ENCODE results near the gene USP44. TPM values are rescaled to one million over a fixed set of nuclear protein-coding genes. Genes with fewer than 3 reads are reported as not detected.
"Not testable (repeated sequence)": the region's sequence is repeated elsewhere in the genome, so short reads cannot be mapped to it uniquely, and the experiment has no call there.

USP44 gene
- not detected in 2 replicates for total RNA-seq (2014; rRNA removed; shearing (Covaris generic))

GRCh38 chr12:95551305-95551704 lies at the start of gene USP44:
TSS of gene USP44 (minus strand) at chr12:95551476. CDS start at chr12:95534256, 17,220 bp downstream.
- no peak for DNase-seq (ENCODE audit: low spot score)

GRCh38 chr12:95600567-95600966 lies 49.3 kb upstream of the USP44 start:
- DNase-seq (ENCODE audit: low spot score): no peak

GRCh38 chr12:95599880-95600279 lies 48.6 kb upstream of the USP44 start:
- no peak for DNase-seq (ENCODE audit: low spot score)

- no peak for DNase-seq (ENCODE audit: low spot score)
These were observed 42.9 kb upstream of the USP44 start for GRCh38 chr12:95594136-95594535.

GRCh38 chr12:95593266-95593871 lies 42.1 kb upstream of the USP44 start:
- DNase-seq (ENCODE audit: low spot score): no peak

- DNase-seq (ENCODE audit: low spot score): no peak
These were observed 40.5 kb upstream of the USP44 start for GRCh38 chr12:95591731-95592130.

GRCh38 chr12:95590775-95591174 lies 39.5 kb upstream of the USP44 start:
- no peak for DNase-seq (ENCODE audit: low spot score)

- no peak for DNase-seq (ENCODE audit: low spot score)
These were observed 32.7 kb upstream of the USP44 start for GRCh38 chr12:95583933-95584332.

GRCh38 chr12:95582230-95583058 lies 31.2 kb upstream of the USP44 start:
- peak; percentile 39 for DNase-seq (ENCODE audit: low spot score)

- no peak for DNase-seq (ENCODE audit: low spot score)
These were observed 26.5 kb upstream of the USP44 start for GRCh38 chr12:95577820-95578219.

GRCh38 chr12:95574799-95575452 lies 23.6 kb upstream of the USP44 start:
- peak; percentile 41 for DNase-seq (ENCODE audit: low spot score)

- DNase-seq (ENCODE audit: low spot score): no peak
These were observed 22.8 kb upstream of the USP44 start for GRCh38 chr12:95573951-95574576.

GRCh38 chr12:95571369-95571768 lies 20.1 kb upstream of the USP44 start:
- no peak for DNase-seq (ENCODE audit: low spot score)

GRCh38 chr12:95568045-95568444 lies 16.8 kb upstream of the USP44 start:
- DNase-seq (ENCODE audit: low spot score): not testable (repeated sequence)

- DNase-seq (ENCODE audit: low spot score): no peak
These were observed 6.3 kb upstream of the USP44 start for GRCh38 chr12:95557625-95558024.

GRCh38 chr12:95554532-95555071 lies 3.3 kb upstream of the USP44 start:
- DNase-seq (ENCODE audit: low spot score): no peak

GRCh38 chr12:95553197-95553943 lies 2.1 kb upstream of the USP44 start:
- no peak for DNase-seq (ENCODE audit: low spot score)

- no peak for DNase-seq (ENCODE audit: low spot score)
These were observed 739 bp upstream of the USP44 start for GRCh38 chr12:95551913-95552516.

- no peak for DNase-seq (ENCODE audit: low spot score)
These were observed 1.7 kb downstream of the USP44 start for GRCh38 chr12:95549392-95550084.

Measured in A172 (cell line).